ENCODE measurements around the gene PPIP5K1.
"Not testable (repeated sequence)": the region's sequence is repeated elsewhere in the genome, so short reads cannot be mapped to it uniquely, and the experiment has no call there.

- TF ChIP-seq POLR2AphosphoS5 (IDR thresholded peaks at IDR 0.05; ENCODE audit: borderline replicate concordance, low read depth, low read length); EZH2 (IDR thresholded peaks at IDR 0.05): not testable (repeated sequence)
Measured at GRCh38 chr15:43592841-43593240, 2.8 kb upstream of the PPIP5K1 start.
